DOHH2 (cell line): ENCODE results near the gene UAP1L1.
"Not testable (repeated sequence)": the region's sequence is repeated elsewhere in the genome, so short reads cannot be mapped to it uniquely, and the experiment has no call there.

Experiments
- H3F3A ChIP-seq: fragments of 200-600 bp; sonication (generic), shearing (Covaris generic); 2 replicates; pipeline ENCODE4 v1.6.0; 2016; ENCODE audit warnings: antibody characterized with exemption, mild to moderate bottlenecking; ENCODE audit not compliant: control insufficient read depth, insufficient read depth
- H3K27ac ChIP-seq: fragments of 200-600 bp; sonication (generic); 2 replicates; pipeline ENCODE4 v1.5.1; 2014; ENCODE audit warnings: low read depth, mild to moderate bottlenecking, low read length, moderate library complexity
- H3K27me3 ChIP-seq: fragments of 200-600 bp; sonication (generic); 2 replicates; pipeline ENCODE4 v1.6.1; 2014; ENCODE audit warnings: mild to moderate bottlenecking, low read length, mixed read lengths; ENCODE audit not compliant: control insufficient read depth
- H3K36me3 ChIP-seq: fragments of 200-600 bp; sonication (generic); 2 replicates; pipeline ENCODE4 v1.6.1; 2014; ENCODE audit warnings: mild to moderate bottlenecking, low read length, moderate library complexity, mixed read lengths; ENCODE audit not compliant: control insufficient read depth
- H3K4me1 ChIP-seq: fragments of 200-600 bp; sonication (generic); 2 replicates; pipeline ENCODE4 v1.6.1; 2014; ENCODE audit warnings: mild to moderate bottlenecking, low read length, mixed read lengths; ENCODE audit not compliant: control insufficient read depth
- H3K4me2 ChIP-seq: fragments of 200-600 bp; sonication (generic); 2 replicates; pipeline ENCODE4 v1.6.0; 2014; ENCODE audit warnings: mild to moderate bottlenecking, low read length, moderate library complexity
- H3K4me3 ChIP-seq: fragments of 200-600 bp; sonication (generic); 2 replicates; pipeline ENCODE4 v1.5.1; 2014; ENCODE audit warnings: mild to moderate bottlenecking, low read length, mixed read lengths
- H3K79me2 ChIP-seq: fragments of 200-600 bp; sonication (generic); 2 replicates; pipeline ENCODE4 v1.6.1; 2014; ENCODE audit warnings: mild to moderate bottlenecking, low read length, mixed read lengths; ENCODE audit not compliant: control insufficient read depth
- H3K9me2 ChIP-seq: fragments of 200-600 bp; sonication (generic); replicated peaks from 2 replicates; pipeline ENCODE4 v1.6.1; 2014; ENCODE audit warnings: mild to moderate bottlenecking, low read length, mixed read lengths; ENCODE audit not compliant: control insufficient read depth
- H3K9me3 ChIP-seq: fragments of 200-600 bp; sonication (generic); 2 replicates; pipeline ENCODE4 v1.6.1; 2014; ENCODE audit warnings: antibody characterized with exemption, low read length, mixed read lengths; ENCODE audit not compliant: control insufficient read depth, insufficient read depth
- H4K20me1 ChIP-seq: fragments of 200-600 bp; sonication (generic); 2 replicates; pipeline ENCODE4 v1.6.0; 2014; ENCODE audit warnings: low read depth, mild to moderate bottlenecking, antibody characterized with exemption, low read length, moderate library complexity; ENCODE audit not compliant: control insufficient read depth, insufficient read depth
- CTCF ChIP-seq: fragments of 200-600 bp; sonication (generic); IDR thresholded peaks from one replicate; pipeline ENCODE4 v1.5.1; 2014; ENCODE audit warnings: antibody characterized with exemption, mild to moderate bottlenecking, low read depth, low read length; ENCODE audit not compliant: poor library complexity, severe bottlenecking
- EZH2phosphoT487 ChIP-seq: fragments of 200-600 bp; sonication (generic); IDR thresholded peaks from 2 replicates; pipeline ENCODE4 v1.6.1; 2017; ENCODE audit warnings: borderline replicate concordance, mild to moderate bottlenecking, antibody characterized with exemption, low read length, moderate library complexity, mixed read lengths

UAP1L1 gene

GRCh38 chr9:137031904-137032640 is 45.2 kb upstream of the UAP1L1 start, which contains the start of gene FUT7:
FUT7 (minus strand) TSS chr9:137032088; CDS start chr9:137031991, 97 bp downstream.
- Histone ChIP-seq H4K20me1 (0 out of 2 replicates have a peak, but pooled peaks cover 3% of the 10 kb centered on the region), H3K36me3 (no peaks in the 10 kb centered on the region), H3K79me2 (no peaks in the 10 kb centered on the region), H3F3A (no peaks in the 10 kb centered on the region), H3K4me1 (peaks cover 51% of the 10 kb centered on the region), H3K9me2 (no peaks in the 10 kb centered on the region), H3K9me3 (no peaks in the 10 kb centered on the region), H3K4me2 (peak within 1 kb of the TSS; percentile 40), H3K27ac (no peak within 1 kb of the TSS), H3K27me3 (peaks cover 57% of the 10 kb centered on the region), H3K4me3 (no peak within 1 kb of the TSS)
- TF ChIP-seq EZH2phosphoT487 (no peak), CTCF (no peak)

GRCh38 chr9:137032858-137033257 is 44.5 kb upstream of the UAP1L1 start:
- Histone ChIP-seq H3K4me1 (peaks cover 51% of the 10 kb centered on the region), H3K4me2 (peak overlapping the region; percentile 40; the same call in 1 of the 2 replicates)
- TF ChIP-seq EZH2phosphoT487 (no peak), CTCF (no peak)

DNA sequence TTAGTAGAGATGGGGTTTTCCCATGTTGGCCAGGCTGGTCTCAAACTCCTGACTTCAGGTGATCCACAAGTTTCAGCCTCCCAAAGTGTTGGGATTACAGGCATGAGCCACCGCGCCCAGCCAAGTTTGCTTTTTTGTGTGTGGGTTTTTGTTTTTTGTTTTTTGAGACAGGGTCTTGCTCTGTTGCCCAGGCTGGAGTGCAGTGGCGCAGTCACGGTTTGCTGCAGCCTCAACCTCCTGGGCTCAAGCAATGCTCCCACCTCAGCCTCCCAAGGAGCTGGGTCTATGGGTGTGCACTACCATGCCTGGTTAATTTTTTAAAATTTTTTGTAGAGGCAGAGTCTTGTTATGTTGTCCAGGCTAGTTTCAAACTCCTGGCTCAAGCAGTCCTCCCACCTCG is 43.8 kb upstream of the UAP1L1 start:
- not testable (repeated sequence) for H3K4me2 ChIP-seq, H3K27ac ChIP-seq, H3K36me3 ChIP-seq, H4K20me1 ChIP-seq, H3K79me2 ChIP-seq, H3K9me2 ChIP-seq, H3F3A ChIP-seq, H3K4me3 ChIP-seq, H3K9me3 ChIP-seq
- H3K27me3 ChIP-seq = peaks cover 55% of the 10 kb centered on the region
- H3K4me1 ChIP-seq = peaks cover 49% of the 10 kb centered on the region

More at GRCh38 chr9:137032858-137033257, 44.5 kb upstream of the UAP1L1 start:
- Histone ChIP-seq H3F3A (no peaks in the 10 kb centered on the region), H4K20me1 (0 out of 2 replicates have a peak, but pooled peaks cover 3% of the 10 kb centered on the region), H3K9me3 (no peaks in the 10 kb centered on the region), H3K4me3 (no peak overlapping the region), H3K79me2 (no peaks in the 10 kb centered on the region), H3K27ac (no peak overlapping the region), H3K9me2 (no peaks in the 10 kb centered on the region), H3K36me3 (no peaks in the 10 kb centered on the region), H3K27me3 (peaks cover 56% of the 10 kb centered on the region)

- Histone ChIP-seq H3K4me1 (peaks cover 42% of the 10 kb centered on the region), H3K9me3 (no peaks in the 10 kb centered on the region), H3F3A (no peaks in the 10 kb centered on the region), H3K79me2 (no peaks in the 10 kb centered on the region), H3K36me3 (no peaks in the 10 kb centered on the region), H3K4me3 (no peak overlapping the region), H3K4me2 (no peak overlapping the region), H3K27me3 (peaks cover 51% of the 10 kb centered on the region), H3K27ac (no peak overlapping the region), H4K20me1 (0 out of 2 replicates have a peak, but pooled peaks cover 3% of the 10 kb centered on the region), H3K9me2 (no peaks in the 10 kb centered on the region)
- TF ChIP-seq CTCF = no peak
These were observed 43.1 kb upstream of the UAP1L1 start for GRCh38 chr9:137034039-137034708.
